NK-92 (cell line): ENCODE measurements around the gene RRAS.
"Not testable (repeated sequence)": the region's sequence is repeated elsewhere in the genome, so short reads cannot be mapped to it uniquely, and the experiment has no call there.

Source experiments
- DNase-seq: peaks from one replicate; lab custom pipeline; 2025; ENCODE audit not compliant: unreplicated experiment; lab: John Stamatoyannopoulos, UW

Gene RRAS

DNA sequence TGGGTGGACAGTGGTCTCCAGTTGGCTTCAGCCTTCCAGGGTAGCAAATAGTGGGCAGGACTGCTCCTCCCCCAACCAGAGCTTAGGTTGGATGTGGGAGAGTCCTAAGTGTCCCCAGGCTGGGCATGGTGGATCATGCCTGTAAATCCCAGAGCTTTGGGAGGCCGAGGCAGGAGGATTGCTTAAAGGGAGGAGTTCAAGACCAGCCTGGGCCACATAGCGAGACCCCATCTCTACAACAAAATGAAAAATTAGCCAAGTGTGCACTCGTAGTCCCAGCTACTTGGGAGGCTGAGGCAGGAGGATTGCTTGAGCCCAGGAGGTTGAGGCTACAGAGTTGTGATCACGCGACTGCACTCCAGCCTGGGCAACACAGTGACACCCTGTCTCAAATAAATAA is 7.4 kb downstream of the RRAS start:
- no peak for DNase-seq

DNA sequence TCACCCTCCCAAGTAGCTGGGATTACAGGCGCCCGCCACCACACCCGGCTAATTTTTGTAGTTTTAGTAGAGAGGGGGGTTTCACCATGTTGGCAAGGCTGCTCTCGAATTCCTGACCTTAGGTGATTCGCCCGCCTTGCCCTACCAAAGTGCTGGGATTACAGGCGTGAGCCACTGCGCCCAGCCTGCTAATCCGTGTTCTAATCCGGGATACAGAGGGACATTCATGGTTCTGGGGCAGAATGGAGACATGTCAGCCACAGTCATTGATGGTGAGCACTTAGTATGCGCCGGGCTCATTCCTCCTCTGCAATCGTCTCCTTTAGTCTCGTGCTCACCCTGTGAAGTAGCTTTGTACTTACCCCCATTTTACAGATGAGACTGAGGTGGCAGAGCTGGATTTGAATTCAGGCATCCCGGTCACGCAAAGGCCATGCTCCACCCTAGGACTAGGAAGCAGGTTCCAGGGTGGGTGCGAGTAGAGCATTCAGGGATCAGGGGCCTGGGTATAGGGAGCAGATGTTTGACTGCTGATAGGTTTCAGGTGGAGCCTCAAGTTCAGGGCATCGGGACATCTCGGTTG is 8.2 kb downstream of the RRAS start:
- no peak for DNase-seq

DNA sequence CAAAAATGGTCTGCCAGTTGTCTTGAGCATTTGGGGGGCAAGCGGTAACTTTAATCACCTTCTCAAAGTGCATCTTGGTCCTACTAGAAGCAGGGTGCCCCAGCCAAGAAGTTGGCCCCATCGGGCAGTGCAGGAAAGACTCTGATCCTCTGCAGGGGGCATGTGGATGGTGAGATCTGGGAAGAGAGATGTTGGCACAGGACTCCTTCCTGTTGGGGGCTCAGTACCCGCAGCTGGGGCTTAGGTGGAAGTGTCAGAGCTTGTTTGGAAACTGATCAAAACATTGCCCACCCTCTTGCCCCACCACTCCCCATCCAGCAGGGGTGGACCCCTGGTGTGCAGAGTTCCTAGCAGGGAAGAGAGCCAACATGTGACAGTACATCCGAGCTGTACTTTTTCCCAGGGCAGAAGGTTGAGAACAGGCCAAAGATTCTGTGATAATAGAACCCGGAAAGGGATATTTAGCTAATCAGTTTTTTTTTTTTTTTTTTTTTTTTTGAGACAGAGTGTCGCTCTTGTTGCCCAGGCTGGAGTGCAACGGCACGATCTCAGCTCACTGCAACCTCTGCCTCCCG is 8.8 kb downstream of the RRAS start:
- no peak for DNase-seq

DNA sequence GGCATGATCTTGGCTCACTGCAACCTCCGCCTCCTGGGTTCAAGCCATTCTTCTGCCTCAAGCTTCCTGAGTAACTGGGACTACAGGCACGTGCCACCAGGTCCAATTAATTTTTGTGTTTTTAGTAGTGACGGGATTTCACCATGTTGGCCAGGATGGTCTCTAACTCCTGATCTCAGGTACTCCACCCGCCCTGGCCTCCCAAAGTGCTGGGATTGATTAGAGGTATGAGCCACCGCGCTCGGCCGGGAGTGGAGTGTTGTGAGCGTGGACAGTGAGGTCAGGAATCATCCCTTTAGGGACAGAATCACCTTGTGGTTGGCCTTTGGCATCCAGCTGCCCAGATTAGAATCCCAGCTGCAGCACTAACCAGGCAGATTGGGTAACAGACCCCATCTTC is 10.3 kb downstream of the RRAS start:
- DNase-seq, result no peak

DNA sequence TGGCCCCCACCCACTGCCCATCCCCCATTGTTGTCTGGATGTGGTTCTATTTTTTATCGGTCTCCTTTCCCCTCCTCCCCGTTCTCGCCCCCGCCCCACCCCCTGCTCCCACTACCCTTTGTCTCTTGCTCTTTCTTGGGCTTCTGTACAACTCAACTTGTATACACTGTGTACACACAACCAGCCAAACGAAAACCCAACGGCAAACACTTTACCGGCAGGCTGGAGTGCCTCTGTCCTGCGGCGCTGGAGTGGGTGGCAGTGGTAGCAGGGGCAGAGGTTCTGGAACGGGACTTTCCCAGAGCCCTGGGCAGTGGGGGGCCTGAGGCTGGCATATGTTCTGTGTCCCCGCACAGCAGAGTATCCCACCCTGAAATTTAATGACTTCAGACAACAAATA is 13.7 kb downstream of the RRAS start:
- no peak for DNase-seq

DNA sequence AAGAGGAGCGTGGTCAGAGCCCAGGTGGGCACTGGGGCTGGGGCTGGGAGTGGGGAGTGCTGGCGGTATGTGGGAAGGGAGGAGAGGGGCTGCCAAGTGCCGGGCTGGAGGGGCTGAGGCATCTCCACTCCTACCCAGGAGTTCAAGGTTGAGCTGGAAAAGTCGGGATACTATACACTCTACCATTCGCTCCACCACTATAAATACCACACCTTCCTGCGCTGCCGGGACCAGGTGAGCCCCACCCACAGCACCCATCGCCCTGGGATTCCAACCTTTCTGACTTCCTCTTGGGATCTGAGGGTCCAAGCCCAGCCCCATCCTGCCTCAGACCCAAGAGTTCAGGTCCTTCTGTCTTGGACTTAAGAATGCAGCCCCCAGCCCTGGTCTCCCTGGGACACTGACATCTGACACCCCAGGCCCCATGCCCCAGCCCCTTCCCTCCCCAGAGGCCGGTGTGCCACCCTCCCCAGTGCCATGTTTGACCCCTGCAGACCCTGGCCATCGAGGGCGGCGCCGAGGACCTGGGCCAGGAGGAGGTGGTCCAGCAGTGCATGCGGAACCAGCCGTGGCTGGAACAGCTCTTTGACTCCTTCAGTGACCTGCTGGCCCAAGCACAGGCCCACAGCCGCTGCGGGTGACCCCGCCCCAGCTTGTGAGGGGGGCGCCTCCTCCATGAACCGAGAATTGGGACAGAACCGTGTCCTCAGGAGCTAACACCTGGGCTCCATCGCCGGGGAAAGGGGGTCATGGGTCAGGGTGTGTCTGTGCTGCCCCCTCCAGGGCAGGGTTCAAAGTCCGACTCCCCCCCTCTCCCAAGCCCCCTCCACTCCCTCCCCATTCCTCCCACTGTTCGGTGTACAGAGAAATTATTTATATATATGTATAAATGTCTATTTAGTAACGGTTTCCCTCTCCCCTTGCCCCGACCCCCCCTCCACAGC is 14.7 kb downstream of the RRAS start:
- no peak for DNase-seq

DNA sequence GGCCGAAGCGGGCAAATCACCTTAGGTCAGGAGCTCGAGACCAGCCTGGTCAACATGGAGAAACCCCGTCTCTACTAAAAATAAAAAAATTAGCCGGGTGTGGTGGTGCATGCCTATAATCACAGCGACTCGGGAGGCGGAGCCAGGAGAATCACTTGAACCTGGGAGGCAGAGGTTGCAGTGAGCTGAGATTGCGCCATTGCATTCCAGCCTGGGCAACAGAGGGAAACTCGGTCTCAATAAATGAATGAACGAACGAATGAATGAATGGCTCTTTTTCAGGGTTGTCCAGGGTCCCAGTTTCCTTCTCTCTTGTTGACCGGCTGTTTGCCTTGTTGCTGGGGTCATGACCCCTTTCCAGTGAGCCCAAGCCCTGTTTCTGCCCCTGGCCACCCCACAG is 22.1 kb downstream of the RRAS start:
- not testable (repeated sequence) for DNase-seq

DNA sequence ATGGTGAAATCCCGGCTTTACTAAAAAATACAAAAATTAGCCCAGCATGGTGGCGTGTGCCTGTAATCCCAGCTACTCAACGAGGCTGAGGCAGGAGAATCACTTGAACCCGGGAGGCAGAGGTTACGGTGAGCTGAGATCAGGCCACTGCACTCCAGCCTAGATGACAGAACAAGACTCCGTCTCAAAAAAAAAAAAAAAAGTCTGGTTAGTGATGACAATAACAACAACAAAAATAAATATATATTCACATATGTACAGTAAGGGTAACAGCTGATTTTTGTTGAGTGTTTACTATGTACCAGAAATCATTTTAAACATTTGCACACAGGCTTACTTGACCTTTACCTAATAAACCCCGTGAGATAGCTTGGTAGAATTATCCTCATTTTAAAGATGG is 23.0 kb downstream of the RRAS start:
- DNase-seq, result no peak

DNA sequence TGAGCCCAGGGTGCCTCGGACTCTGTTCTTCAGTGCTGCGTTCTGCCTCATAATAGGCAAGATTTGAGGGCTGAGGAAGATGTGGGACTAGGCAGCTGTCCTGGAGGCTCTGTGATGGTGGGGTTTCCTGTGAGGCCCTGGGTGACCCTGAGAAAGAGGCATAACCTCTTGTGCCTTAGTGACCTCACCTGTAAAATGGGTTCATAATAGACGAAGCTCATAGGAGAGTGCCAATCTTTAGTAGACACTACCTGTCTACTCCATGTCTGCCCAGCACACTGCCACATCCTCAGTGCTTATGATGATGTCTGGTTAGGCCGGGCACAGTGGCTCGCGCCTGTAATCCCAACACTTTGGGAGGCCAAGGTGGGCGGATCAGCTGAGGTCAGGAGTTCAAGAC is 23.4 kb downstream of the RRAS start:
- DNase-seq, result no peak

DNA sequence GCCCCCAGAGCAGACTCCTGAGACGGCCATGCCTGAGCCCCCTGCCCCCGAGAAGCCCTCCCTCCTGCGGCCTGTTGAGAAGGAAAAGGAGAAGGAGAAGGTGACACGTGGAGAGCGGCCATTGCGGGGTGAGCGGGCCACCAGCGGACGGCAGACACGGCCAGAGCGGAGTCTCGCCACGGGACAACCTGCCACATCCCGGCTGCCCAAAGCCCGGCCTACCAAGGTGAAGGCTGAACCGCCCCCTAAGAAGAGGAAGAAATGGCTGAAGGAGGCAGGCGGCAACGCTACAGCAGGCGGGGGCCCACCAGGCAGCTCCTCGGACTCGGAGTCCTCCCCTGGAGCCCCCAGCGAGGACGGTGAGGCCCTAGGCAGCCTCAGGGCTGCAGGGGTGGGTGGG is 24.1 kb downstream of the RRAS start:
- DNase-seq, result no peak

DNA sequence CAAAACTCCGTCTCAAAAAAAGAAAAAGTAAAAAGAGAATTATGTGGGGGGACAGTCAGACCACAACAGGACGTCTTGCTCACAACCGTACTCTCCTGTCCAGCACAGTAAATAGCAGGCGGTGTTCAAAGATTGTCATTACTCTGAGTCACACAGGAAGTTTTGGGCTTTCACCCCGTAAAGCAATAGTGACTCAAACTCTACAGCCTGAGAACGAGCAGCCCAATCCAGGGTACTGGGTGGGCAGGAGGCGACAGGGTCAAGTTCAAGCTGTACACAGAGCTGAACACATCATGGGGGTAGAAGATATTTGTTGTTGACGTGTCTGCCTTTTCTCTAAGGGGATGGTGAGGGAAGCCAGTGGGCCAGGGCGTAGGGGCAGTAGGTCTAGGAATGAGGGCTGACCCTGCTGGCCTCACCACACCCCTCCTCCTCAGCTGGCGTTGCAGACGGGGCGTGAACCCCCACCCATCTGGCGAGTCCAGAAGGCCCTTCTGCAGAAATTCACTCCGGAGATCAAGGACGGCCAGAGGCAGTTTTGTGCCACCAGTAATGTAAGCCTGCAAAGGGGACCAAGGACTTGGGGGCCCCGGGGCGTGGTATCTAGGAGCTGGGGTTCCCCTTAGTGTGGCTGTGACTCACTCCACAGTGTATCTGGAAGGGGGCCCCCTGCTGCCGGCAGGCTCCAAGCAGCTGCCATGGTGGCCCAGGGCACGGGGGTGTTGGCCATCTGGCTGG is 25.7 kb downstream of the RRAS start:
- no peak for DNase-seq

DNA sequence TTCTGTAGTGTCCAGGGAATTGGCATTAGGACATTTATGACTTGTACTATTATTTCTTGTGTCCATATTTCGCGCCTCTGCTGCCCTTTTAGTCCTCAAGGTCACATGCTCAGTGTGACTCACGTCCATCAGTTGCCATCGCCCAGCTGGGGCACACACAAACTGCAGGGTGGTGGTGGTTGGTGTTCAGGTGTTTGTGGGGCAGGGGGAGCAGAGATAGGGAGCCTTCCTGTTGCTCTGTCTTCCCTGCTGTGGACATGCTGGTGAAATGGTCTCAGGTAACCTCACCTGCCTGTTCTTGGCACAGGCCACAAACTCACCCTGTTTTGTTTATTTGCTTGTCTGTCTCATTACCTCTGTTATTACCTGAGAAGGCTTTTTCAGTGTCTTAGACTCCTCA is 26.6 kb downstream of the RRAS start:
- no peak for DNase-seq

DNA sequence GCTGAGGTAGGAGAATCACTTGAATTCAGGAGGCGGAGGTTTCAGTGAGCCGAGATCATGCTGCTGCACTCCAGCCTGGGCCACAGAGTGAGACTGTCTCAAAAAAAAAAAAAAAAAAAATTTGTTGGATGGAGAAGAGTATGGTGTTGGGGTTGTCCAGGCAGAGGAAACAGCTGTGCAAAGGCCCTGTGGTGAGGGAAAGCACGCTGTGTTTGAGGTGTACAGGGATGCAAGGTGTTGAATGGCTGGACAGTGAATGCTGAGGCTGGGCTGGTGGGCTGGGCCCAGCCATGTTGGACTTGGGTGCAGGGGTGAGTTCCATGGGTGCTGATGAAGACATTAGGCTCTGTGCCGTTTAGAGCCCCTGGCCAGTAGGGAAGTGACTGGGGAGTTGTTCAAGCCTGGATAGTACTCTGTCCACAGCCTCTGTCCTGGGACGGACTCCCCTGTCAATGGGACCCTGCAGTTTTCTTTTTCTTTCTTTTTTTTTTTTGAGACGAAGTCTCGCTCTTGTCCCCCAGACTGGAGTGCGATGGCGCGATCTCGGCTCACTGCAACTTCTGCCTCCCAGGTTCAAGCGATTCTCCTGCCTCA is 30.3 kb downstream of the RRAS start:
- DNase-seq, result no peak

DNA sequence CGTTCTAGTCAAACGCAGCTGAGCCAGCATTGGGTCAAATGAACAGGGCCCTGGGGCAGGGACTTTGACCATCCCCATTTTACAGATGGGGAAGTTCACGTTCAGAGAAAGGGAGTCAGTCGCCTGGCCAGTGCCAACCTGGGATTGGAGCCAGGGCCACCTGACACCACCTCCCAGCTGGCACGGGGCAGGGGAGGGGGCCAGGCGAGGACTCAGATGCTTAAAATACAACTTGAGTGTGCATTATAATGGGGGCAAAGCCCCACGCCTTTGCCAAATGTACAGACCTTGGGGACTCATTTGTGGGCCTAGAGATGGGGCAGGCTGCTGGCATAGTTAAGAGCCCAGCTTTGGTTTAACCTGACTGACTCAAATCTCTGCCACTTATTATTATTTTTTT is 34.3 kb downstream of the RRAS start:
- no peak for DNase-seq

DNA sequence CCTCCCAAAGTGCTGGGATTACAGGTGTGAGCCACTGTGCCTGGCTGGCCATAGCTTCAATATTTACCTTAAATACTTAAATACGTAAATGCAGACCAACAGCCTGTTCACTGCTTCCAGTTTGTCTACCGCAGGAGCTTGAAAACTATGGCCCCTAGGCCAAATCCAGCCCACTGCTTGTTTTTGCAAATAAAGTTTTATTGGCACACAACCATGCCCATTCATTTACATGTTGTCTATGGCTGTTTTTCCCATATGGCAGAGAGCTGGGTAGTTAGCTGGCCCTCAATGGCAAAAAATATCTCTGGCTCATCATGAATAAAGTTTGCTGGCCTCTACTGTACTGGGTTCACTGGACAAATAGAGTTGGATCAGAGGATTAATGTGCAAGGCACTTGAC is 37.1 kb downstream of the RRAS start:
- no peak for DNase-seq

DNA sequence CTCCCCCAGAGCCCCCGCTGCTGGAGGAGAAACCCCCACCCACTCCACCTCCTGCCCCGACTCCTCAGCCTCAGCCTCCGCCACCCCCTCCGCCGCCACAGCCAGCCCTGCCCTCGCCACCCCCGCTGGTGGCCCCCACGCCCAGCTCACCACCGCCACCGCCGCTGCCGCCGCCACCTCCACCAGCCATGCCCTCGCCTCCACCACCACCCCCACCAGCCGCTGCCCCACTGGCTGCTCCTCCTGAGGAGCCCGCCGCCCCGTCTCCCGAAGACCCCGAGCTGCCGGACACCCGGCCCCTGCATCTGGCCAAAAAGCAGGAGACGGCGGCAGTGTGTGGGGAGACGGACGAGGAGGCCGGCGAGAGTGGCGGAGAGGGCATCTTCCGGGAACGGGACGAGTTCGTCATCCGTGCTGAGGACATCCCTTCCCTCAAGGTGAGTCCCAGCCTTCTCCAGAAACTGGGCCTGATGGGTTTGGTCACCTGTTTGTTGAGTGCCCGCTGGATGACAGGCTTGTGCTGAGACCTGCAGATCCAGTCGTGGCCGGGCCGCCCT is 38.4 kb downstream of the RRAS start:
- no peak for DNase-seq

DNA sequence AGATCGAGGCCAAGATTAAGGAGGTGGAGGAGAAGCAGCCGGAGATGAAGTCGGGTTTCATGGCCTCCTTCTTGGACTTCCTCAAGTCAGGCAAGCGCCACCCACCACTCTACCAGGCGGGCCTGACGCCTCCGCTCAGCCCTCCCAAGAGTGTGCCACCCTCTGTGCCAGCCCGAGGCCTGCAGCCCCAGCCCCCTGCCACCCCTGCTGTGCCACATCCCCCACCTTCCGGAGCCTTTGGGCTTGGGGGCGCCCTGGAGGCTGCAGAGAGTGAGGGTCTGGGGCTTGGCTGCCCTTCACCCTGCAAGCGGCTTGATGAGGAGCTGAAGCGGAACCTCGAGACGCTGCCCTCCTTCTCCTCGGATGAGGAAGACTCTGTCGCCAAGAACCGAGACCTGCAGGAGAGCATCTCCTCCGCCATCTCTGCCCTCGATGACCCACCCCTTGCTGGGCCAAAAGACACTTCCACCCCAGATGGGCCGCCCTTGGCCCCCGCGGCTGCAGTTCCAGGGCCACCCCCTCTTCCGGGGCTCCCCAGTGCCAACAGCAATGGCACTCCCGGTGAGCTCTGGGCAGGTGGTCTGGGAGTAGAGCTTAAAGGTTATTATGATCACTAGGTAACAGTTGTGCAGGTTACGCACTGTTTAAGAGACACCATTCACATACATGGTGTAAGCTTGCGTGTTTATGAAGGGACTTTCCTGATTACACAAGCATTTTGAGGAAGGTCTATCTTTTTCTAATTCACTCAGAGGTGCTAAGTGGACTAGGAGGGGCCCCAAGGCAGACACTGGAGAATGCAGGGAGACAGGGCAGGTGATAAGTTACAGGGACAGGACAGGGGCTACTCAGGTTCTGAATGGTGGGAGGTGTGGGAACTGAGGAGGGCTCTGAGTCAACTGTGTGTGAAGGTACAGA is 40.3 kb downstream of the RRAS start:
- DNase-seq, result no peak

DNA sequence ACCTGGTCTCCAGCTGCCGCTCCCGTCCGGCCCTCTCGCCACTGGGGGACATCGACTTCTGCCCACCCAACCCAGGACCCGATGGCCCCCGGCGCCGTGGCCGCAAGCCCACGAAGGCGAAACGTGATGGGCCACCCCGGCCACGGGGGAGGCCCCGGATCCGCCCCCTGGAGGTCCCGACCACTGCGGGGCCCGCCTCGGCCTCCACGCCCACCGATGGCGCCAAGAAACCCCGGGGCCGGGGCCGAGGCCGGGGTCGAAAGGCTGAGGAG is 42.3 kb downstream of the RRAS start:
- DNase-seq, result no peak

DNA sequence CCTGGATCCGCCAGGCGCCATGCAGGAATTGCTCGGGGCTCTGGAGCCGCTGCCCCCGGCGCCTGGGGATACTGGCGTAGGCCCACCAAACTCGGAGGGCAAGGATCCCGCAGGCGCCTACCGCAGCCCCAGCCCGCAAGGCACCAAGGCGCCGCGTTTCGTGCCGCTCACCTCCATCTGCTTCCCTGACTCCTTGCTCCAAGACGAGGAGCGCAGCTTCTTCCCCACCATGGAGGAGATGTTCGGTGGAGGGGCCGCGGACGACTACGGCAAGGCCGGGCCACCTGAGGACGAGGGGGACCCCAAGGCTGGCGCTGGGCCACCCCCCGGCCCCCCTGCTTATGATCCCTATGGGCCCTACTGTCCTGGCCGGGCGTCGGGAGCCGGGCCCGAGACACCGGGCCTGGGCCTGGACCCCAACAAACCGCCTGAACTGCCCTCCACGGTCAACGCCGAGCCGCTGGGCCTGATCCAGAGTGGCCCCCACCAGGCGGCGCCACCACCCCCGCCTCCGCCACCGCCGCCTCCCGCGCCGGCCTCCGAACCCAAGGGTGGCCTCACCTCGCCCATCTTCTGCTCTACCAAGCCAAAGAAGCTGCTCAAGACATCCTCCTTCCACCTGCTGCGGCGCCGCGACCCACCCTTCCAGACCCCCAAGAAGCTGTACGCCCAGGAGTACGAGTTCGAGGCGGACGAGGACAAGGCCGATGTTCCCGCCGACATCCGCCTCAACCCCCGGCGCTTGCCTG is 42.8 kb downstream of the RRAS start:
- DNase-seq, result no peak

DNA sequence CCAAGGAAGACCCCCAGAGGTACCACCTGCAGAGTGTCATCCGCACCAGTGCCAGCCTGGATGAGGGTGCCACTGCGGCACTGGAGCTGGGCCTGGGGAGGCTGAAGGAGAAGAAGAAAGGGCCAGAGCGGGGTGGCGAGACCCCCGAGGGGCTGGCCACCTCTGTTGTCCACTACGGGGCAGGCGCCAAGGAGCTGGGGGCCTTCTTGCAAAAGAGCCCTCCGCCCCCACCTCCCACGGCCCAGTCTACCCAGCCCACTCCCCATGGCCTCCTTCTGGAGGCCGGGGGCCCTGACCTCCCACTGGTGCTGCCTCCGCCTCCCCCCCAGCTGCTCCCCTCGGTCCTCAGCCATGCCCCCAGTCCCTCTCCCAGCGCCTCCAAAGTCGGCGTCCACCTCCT is 43.5 kb downstream of the RRAS start:
- DNase-seq, result no peak
